Hepatocyte (in vitro differentiated cells): ENCODE measurements around the gene AS3MT.

ENCODE experiments used
- CTCF ChIP-seq: fragments of 200-600 bp; sonication (generic); IDR thresholded peaks from 2 replicates; pipeline ENCODE4 v1.5.1; 2016; ENCODE audit warnings: antibody characterized with exemption, mild to moderate bottlenecking; ENCODE audit not compliant: poor library complexity
- EZH2 ChIP-seq: fragments of 200-600 bp; sonication (generic); IDR thresholded peaks from 2 replicates; pipeline ENCODE4 v1.6.1; 2016; ENCODE audit warnings: antibody characterized with exemption, mild to moderate bottlenecking, borderline replicate concordance
- EZH2phosphoT487 ChIP-seq: fragments of 200-600 bp; sonication (generic); IDR thresholded peaks from one replicate; pipeline ENCODE4 v1.6.1; 2018; ENCODE audit warnings: antibody characterized with exemption, mild to moderate bottlenecking, low read depth, moderate library complexity; ENCODE audit not compliant: unreplicated experiment, severe bottlenecking

- TF ChIP-seq CTCF (no peak), EZH2 (no peak), EZH2phosphoT487 (no peak)
Measured at GRCh38 chr10:102926842-102927241, 57.6 kb downstream of the AS3MT start.
